GM12892 (cell line): ENCODE measurements around the gene TUBE1.

Experiments
- DNase-seq: peaks from one replicate; pipeline ENCODE4 v3.0.0; 2011; ENCODE audit not compliant: insufficient read length
- FAIRE-seq: peaks from 2 replicates; lab custom pipeline; 2011; peaks lifted over from hg19 to GRCh38; lab: Jason Lieb, UNC
- POLR2A ChIP-seq: IDR thresholded peaks from 2 replicates; pipeline ENCODE4 v1.6.1; 2011; ENCODE audit warnings: low read depth, low read length, control low read depth
- POLR2AphosphoS5 ChIP-seq: IDR thresholded peaks from 2 replicates; pipeline ENCODE4 v1.6.1; 2011; ENCODE audit warnings: low read depth, low read length, control low read depth
- TAF1 ChIP-seq: IDR thresholded peaks from 2 replicates; pipeline ENCODE4 v1.6.1; 2011; ENCODE audit warnings: low read depth, mild to moderate bottlenecking, control low read depth, low read length, borderline replicate concordance

The TUBE1 gene

DNA sequence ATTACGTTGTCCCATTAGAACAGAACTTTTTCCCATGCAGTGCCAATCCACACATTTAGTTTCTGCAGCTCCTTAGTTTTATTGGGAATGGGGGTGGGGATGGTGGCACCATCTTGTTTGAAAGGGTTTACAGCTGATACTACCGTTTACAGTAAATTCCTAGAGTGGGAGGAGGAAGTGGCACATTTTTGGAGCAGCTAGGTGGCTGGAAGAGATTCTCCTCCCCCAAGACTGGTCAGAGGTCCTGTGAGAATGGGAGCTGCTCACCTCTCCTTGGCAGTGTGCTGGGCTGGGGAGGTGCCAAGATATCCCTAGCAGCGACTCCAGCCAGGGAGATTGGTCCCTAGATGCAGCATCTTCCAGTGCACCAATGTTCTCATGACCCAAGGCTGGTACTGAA lies 45.7 kb downstream of the TUBE1 start:
- DNase-seq: no peak
- TF ChIP-seq POLR2A (no peak), TAF1 (no peak), POLR2AphosphoS5 (no peak)
- no peak for FAIRE-seq

DNA sequence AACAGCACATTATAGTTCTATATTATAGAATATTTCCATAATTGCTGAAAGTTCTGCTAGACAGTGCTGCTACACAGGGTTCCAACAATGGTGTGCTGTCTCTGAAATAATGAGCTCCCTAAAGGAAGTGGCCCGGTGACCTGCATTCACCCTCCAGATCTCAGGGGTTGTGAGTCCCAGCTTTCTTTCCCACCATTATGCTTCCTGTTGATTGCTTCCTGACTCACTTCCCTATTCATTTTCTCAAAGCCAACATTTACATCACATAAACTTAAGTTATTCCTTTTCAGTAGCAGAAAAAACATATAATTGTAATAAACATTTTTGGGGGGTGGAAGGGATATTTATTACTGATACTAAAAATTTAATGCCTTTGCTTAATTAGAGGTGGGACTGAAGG lies 46.3 kb downstream of the TUBE1 start:
- TF ChIP-seq POLR2AphosphoS5 (no peak), POLR2A (no peak), TAF1 (no peak)
- no peak for DNase-seq
- no peak for FAIRE-seq

DNA sequence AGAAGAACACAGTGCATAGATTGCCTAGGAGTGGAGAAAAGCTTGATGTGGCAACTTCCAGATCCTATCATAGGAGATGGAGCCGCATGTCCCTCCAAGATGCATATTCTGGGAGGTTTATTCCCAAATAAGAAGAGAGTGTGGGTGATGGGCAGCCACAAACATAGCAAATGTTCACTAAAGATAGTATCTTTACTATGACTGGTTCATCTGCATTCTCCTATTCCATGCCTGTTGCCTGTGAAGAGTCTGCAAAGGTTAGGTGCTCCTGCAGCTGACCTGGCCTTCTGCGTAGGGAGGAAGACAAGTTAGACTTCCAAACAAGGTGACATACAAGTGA lies 47.9 kb downstream of the TUBE1 start:
- FAIRE-seq (no peak), DNase-seq (no peak)
- no peak for TF ChIP-seq POLR2A
- TF ChIP-seq POLR2AphosphoS5: no peak
- TF ChIP-seq TAF1: no peak

DNA sequence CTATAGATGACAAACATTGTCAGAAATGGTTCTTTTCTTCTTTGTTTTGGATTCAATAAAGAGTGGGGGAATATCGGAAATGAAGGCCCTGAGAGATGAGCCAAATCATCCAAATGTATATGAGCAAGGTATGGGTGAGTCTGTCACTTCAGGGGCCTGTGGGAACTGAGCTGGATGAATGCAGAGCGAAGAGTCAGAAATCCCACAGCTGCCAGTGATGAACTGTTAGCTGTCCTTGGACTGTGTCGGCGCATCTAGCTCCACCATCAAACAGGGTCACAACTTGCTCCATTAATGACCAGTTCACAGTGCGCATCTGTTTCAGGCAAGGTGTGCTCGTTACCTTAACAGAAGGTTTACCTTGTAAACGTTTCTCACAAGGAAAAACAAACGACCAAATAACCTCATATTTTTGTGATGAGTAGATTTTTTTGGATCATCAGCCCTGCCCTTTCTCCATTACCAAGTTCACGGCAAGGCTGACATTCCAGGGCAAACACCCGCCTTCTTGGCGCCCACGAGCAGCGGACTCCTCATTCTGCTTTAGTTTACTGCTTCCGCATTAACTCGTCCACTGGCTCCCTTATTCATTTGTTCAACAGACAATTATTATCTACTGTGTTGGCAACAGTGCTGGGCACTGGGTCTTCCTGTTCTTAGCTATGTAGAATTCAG lies 48.4 kb downstream of the TUBE1 start:
- TF ChIP-seq TAF1 (no peak), POLR2AphosphoS5 (no peak), POLR2A (no peak)
- FAIRE-seq (no peak), DNase-seq (no peak)

DNA sequence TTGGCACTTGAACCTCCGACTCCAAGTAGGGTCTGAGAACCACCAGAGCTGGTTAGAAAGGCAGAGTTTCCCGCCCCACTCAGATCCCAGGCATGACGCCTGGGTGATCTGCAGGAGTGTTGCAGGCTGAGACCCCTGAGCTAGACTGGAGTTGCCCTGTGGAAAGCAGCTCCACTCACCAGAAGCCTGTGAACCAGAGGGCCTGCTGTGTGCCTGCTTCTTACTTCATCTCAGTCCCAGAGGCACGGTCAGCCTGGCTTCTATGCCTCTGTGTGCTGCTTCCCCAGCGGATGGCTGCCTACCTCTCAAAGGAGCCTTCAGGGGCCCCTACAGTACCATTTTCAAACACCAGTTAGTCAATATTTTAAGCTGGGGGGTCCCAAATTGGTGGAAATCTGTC lies 49.0 kb downstream of the TUBE1 start:
- TF ChIP-seq POLR2AphosphoS5: no peak
- TF ChIP-seq POLR2A: no peak
- TF ChIP-seq TAF1: no peak
- DNase-seq (no peak), FAIRE-seq (no peak)

DNA sequence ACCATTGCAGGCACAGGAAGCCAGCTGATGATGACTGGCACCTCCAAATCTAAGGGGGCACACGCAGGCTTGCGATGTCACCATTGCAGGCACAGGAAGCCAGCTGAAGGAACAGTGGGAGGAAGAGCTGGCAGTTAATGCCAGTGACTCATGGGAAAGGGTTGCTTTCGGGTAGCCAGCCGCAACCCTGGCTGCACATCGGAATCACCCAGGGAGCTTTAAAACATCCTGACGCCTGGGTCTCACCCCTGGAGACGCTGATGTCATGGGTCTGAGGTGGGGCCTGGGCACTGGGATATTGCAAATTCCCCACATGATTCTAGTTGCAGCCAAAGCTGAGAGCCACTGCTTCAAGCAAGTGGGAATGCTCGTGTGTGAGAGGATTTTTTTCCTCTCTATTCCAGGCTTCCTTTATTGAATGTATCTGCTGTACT lies 49.5 kb downstream of the TUBE1 start:
- FAIRE-seq: no peak
- no peak for DNase-seq
- TF ChIP-seq POLR2A: no peak
- TF ChIP-seq POLR2AphosphoS5: no peak
- no peak for TF ChIP-seq TAF1

DNA sequence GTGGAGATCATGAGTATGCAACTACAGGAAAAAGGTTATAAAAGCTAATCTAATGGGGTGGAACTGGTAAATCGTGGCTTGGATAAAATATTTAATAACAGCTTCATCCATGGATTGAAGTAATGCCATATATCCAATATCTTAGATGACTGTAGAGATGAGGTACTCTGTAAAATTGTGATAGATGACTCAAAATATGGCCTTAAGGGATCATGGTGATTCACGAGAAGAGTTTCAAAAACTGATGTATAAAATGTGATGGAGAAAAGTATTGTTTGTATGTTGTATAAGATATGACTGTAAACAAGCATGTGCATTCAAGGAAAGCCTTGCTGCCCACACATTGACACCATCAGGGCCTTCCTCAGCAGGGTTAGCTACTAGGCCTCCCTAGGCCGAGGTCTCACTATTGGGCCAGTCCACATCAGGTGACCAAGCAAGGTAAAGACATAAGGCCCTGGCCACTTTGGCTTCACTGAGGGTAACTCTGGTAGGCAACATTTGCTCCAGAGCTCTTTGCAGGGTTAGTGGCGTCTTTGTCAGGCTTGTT lies 51.1 kb downstream of the TUBE1 start:
- DNase-seq: no peak
- FAIRE-seq: no peak
- TF ChIP-seq TAF1 (no peak), POLR2A (no peak)

DNA sequence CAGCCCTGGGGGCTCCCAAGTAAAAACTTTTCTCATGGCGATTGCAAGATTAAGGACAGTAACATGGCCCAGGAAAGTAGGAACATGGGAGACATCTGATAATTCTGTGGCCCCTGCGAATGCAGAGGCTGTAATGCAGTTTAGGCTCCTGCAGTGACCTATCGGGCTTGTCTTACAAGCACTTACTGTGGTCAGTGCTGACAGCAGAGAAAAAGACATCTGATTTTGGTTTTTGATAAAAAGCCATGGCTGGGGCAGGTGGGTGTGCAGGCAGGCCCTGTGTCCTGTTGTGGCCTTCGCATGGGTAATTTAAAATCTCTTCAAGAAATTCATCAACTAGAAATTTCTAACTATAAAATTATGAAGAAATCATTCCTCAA lies 52.7 kb downstream of the TUBE1 start:
- TF ChIP-seq TAF1 (no peak), POLR2A (no peak), POLR2AphosphoS5 (no peak)
- DNase-seq (no peak), FAIRE-seq (no peak)

DNA sequence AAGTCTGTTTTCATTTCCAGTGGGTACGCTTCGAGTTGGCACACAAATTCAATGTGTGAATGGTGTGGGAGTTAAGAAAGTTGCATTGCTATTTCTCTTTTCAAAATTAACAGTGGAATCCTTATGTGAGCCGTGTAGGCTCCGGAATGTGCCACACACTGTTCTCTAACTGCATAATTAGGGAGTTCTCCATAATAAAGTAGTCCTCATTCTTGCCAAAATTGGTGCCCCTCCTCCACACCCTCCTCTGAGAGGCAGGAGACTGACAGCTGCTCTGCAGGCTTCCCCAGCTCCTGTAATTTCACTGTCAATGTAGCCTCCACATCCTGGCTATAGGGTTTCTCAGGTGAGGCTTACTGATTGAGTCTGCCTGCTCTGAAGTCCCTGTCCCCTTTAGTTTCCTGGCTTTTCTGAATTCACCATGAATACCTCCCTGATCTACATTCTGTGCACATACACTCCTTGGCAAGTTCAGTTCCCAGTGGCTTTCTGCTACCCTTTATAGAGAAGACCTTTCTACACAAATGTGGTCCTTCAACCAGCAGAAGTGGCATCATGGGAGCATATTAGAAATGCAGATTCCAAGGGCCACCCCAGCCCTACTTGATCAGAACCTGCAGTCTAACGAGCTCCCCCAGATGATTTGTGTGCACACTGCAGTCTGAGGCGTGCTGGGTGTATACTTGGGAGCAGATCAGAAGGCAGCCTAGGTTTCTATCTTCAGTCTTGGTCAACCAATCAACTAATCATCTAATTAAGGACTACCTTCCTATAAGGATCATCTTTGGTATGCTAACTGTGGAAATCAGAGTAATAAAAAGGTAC lies 53.3 kb downstream of the TUBE1 start:
- TF ChIP-seq POLR2A (no peak), TAF1 (no peak), POLR2AphosphoS5 (no peak)
- FAIRE-seq (no peak), DNase-seq (no peak)

DNA sequence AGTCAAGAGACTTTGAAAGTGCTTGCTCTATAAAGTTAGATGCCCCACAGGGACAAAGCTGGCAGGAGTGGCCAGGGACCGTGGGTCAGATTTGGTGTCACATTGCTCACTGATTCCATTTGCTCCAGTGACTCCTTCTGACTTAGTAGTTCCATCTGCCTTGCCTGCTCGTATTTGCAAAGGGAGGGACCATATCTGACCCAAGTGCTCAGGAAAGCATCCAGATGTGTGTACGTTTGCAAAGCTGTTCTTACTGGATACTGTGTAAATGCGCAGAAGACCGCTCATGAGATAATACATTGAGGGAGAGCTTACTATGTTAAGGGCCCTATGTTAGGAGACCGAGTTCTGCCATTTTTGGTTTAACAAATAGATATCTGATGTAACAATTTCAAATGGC lies 54.6 kb downstream of the TUBE1 start:
- TF ChIP-seq POLR2A: no peak
- no peak for TF ChIP-seq POLR2AphosphoS5
- TF ChIP-seq TAF1: no peak
- DNase-seq: no peak
- no peak for FAIRE-seq

DNA sequence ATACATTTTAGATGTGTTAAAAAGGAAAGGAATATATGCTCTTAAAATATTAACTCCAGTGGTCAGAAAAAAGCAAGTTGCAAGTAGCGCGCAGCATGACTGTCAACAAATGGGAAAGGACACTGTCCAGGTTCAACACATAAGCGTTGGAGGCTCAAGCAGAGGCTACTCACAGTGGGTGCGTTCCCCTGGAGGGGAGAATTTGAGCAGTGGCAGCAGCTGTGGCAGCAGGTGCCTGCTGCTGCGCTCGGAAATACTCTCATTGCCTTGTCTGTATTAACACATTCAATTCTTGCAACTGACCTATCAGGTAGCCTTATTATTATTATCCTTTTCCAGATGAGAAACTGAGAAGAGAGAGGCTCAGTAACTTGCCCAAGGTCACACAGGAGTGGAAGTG lies 55.3 kb downstream of the TUBE1 start:
- FAIRE-seq (no peak), DNase-seq (no peak)
- TF ChIP-seq POLR2AphosphoS5: no peak
- TF ChIP-seq POLR2A: no peak
- TF ChIP-seq TAF1: no peak

DNA sequence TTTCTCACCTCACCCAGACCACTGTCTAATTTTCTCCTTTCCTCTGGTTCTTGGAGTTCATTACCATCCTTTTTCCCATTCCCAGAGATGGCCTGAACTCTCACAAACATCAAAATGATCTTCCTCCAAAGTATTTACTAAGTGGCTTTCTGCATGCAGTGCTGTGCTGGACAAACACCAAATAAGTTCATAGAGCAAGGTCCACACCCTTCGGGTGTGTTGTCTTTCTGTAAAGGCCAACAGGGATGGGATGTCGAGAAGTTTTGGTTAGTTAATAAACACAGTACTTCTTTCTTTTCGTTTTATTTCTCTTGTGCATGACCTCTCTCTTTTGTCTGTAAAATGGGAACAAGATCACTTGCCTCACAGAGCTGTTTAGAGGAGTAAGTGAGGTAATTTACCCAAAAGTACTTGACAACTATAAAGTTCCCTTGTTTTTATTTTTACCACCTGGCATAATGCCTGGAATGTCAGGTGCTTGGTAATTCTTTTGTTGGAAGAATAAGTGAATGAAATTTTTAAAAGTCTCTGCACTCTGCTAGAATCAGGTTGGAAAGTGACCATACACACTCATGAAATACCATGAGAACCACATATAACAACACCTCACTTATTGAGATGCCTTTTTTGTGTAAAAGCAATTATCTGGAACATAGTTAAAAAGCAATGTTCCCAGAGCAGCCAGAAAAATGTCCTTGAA lies 56.2 kb downstream of the TUBE1 start:
- DNase-seq: no peak
- TF ChIP-seq POLR2AphosphoS5 (no peak), TAF1 (no peak), POLR2A (no peak)
- no peak for FAIRE-seq
